OCI-LY1 (cell line): ENCODE measurements around the gene ZNF23.

ENCODE experiments used
- H2AFZ ChIP-seq: fragments of 200-600 bp; sonication (generic), shearing (Covaris generic); 2 replicates; pipeline ENCODE4 v1.6.0; 2014; ENCODE audit warnings: antibody characterized with exemption, mild to moderate bottlenecking, low read length
- H3F3A ChIP-seq: fragments of 200-600 bp; sonication (generic), shearing (Covaris generic); 2 replicates; pipeline ENCODE4 v1.6.0; 2014; ENCODE audit warnings: mild to moderate bottlenecking, antibody characterized with exemption, low read length, moderate library complexity; ENCODE audit not compliant: insufficient read depth
- H3K27ac ChIP-seq: fragments of 200-600 bp; sonication (generic); 2 replicates; pipeline ENCODE4 v1.5.1; 2014; ENCODE audit warnings: low read length, mixed run types, mild to moderate bottlenecking, low read depth; ENCODE audit not compliant: poor library complexity, severe bottlenecking
- H3K27me3 ChIP-seq: fragments of 200-600 bp; sonication (generic); 2 replicates; pipeline ENCODE4 v1.6.0; 2014; ENCODE audit warnings: antibody characterized with exemption, mild to moderate bottlenecking, low read length, moderate library complexity; ENCODE audit not compliant: insufficient read depth
- H3K36me3 ChIP-seq: fragments of 200-600 bp; sonication (generic); 2 replicates; pipeline ENCODE4 v1.6.1; 2014; ENCODE audit warnings: mild to moderate bottlenecking, antibody characterized with exemption, low read length, moderate library complexity, mixed read lengths; ENCODE audit not compliant: insufficient read depth
- H3K4me1 ChIP-seq: fragments of 200-600 bp; sonication (generic); 2 replicates; pipeline ENCODE4 v1.5.1; 2014; ENCODE audit warnings: mild to moderate bottlenecking, low read length, moderate library complexity; ENCODE audit not compliant: insufficient read depth, severe bottlenecking
- H3K4me2 ChIP-seq: fragments of 200-600 bp; sonication (generic), shearing (Covaris generic); 2 replicates; pipeline ENCODE4 v1.6.1; 2014; ENCODE audit warnings: low read length
- H3K4me3 ChIP-seq: fragments of 200-600 bp; sonication (generic); 2 replicates; pipeline ENCODE4 v1.5.1; 2014; ENCODE audit warnings: low read length, low read depth, mild to moderate bottlenecking, mixed read lengths; ENCODE audit not compliant: poor library complexity, severe bottlenecking
- H3K79me2 ChIP-seq: fragments of 200-600 bp; shearing (Covaris generic); 2 replicates; pipeline ENCODE4 v1.6.1; 2016; ENCODE audit warnings: mixed run types, low read length, mixed read lengths; ENCODE audit not compliant: insufficient read depth
- H3K9ac ChIP-seq: fragments of 200-600 bp; sonication (generic), shearing (Covaris generic); 2 replicates; pipeline ENCODE4 v1.6.1; 2014; ENCODE audit warnings: mild to moderate bottlenecking, low read length, mixed read lengths
- H3K9me2 ChIP-seq: fragments of 200-600 bp; sonication (generic), shearing (Covaris generic); 2 replicates; pipeline ENCODE4 v1.6.1; 2014; ENCODE audit warnings: low read depth, mild to moderate bottlenecking, low read length, mixed read lengths
- H3K9me3 ChIP-seq: fragments of 200-600 bp; shearing (Covaris generic); 2 replicates; pipeline ENCODE4 v1.6.1; 2014; ENCODE audit warnings: low read length, mixed read lengths
- H4K20me1 ChIP-seq: fragments of 200-600 bp; sonication (generic), shearing (Covaris generic); 2 replicates; pipeline ENCODE4 v1.6.0; 2016; ENCODE audit warnings: mild to moderate bottlenecking, low read length; ENCODE audit not compliant: insufficient read depth
- EZH2 ChIP-seq: fragments of 200-600 bp; sonication (generic), shearing (Covaris generic); IDR thresholded peaks from 2 replicates; pipeline ENCODE4 v1.8.0; 2017; ENCODE audit warnings: borderline replicate concordance, mixed run types, mild to moderate bottlenecking, antibody characterized with exemption, low read length, moderate library complexity, mixed read lengths

Gene ZNF23

GRCh38 chr16:71399801-71400563 lies 62.1 kb downstream of the ZNF23 start:
- Histone ChIP-seq H3K79me2 (no peaks in the 10 kb centered on the region), H3K4me3 (no peak overlapping the region), H3K27me3 (no peaks in the 10 kb centered on the region; the same call in 1 of the 2 replicates), H4K20me1 (no peaks in the 10 kb centered on the region), H3K4me2 (no peak overlapping the region), H2AFZ (no peak overlapping the region), H3K36me3 (no peaks in the 10 kb centered on the region), H3K9ac (no peak overlapping the region), H3F3A (no peaks in the 10 kb centered on the region), H3K4me1 (no peaks in the 10 kb centered on the region), H3K9me2 (no peaks in the 10 kb centered on the region), H3K9me3 (no peaks in the 10 kb centered on the region), H3K27ac (no peak overlapping the region)
- TF ChIP-seq EZH2: no peak
